ENCODE measurements around the gene HHAT.
"Not testable (repeated sequence)": the region's sequence is repeated elsewhere in the genome, so short reads cannot be mapped to it uniquely, and the experiment has no call there.

HHAT gene

GRCh38 chr1:210655511-210655910, 326.8 kb downstream of the HHAT start:
- no peak for DNase-seq

DNA sequence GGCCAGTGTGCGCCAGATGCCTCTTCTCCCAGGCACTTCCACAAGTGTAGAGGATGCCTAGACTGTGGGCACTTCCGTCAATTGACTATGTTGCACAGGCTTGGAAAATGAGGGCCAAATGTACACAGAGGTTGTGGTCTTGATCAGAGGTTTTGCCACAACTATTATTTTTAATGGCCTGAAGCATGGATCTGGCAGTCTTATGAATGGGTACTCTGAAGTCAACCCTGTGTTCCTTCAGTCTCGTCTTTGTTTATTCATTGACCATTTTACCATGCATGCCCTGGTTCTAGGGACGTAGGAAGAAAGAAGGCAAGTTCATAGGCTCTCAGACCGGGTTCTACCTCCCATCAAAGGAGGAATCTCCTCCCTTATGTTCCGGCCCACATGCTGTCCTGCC, 329.1 kb downstream of the HHAT start:
- DNase-seq = no peak

- not testable (repeated sequence) for DNase-seq
These were observed 332.8 kb downstream of the HHAT start for GRCh38 chr1:210661520-210661919.

DNA sequence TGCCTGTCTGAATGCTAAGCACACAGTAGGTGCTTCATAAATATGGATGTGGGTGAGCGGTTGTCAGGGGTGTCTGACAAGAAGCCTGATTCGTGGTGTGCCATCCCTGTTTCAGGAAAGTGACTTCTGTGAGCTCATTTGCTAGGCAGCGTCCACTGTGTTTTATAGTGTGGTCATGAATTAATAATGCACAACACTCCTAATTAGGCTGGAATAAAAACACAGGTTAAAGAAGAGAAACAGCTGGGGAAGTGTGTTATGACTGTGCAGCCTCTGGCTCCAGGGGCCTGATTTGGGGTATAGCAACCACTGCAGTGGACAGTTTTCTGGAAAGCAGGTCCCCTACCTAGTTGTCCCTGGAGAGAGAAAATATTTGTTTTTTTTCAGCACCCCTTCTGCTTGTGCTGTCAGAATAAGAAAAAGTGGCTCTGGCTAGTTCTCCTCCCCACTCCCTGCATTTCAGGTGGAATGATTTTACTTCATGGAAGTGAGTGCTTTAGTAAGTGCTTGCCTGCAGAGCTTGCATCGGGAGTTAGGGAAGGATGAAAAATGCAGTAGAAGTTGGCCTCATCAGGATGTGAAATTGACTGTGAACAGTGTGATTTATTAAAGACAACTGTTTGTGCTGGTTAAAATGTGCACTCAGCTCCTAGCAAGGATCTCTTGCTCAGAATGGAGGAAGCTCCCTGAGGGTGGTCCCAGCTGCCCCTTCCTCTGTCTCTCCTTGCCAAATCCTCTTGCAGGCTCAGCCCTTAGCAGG, 333.8 kb downstream of the HHAT start:
- DNase-seq = no peak

GRCh38 chr1:210663730-210664573, 335.2 kb downstream of the HHAT start:
- DNase-seq = no peak

DNA sequence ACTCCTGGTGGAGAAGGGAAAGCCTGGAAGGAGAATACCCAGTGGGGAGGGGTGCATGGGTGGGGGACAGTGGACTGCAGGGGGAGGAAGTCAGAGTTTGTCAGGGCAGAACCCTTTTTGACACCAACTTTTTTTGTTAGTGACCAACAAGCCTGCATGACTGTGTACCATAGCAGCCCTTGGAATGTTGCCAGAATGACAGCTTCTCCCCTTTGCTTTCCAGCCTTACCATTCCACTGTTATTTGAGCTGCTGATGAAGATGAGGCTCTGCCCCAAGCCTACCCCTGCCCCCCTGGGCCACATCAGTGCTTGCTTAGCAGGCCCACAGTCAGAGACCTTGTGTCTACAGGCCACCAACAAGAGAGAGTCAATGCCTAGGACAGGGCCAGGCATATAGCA, 341.2 kb downstream of the HHAT start:
- DNase-seq = no peak

DNA sequence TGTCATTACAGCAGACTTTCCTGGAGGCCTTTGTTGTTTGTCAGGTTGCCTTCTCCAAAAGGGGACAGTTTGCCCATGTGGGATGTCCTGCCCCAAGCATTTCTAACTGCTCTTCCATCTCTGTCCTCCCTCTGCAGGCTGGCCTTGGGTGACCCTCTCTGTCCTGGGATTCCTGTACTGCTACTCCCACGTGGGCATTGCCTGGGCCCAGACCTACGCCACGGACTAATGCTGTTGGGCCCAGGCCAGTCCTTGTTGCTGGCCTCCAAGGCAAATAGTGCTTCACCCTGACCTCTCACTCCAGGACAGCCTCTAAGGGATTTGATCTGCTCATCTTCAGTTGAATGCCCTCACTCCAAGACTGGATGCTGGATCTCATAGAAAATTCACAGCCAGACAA, 345.4 kb downstream of the HHAT start:
- no peak for DNase-seq

DNA sequence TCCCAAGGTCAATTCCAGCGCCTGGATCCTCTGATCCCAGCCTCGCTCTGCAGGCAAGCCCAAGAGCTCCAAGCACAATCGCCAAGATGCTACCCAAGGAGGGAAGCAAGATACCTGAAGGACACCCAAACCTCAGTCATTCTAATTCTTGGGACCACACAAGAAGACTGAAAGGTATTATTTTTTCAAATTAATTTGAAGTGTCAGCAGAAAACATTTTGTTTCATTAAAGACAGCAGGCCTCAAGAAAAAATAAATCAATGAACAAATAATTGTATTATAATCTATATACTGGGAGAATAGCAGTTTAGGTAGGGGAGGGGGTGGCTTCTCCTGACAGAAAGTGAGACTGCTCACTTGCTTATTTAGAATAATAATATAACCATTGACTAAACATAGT, 347.8 kb downstream of the HHAT start:
- DNase-seq = no peak

DNA sequence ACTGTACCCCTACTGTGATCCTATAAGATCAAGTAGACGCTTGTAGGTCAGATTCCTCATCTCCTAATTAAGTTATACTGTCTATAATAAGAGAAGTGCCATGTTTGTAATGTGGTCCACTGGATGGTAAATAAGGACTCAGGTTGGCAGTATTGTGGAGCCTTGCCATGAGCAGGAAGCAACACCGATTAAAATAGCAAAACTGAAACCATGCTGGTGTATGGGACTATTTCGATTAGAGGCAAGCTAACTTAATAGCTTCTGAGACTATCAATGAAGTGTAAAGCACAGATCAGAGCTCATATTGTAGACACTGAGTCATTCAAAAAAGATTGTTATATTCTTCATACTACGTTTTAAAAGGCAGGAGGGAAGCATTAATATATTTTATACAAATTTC, 348.8 kb downstream of the HHAT start:
- no peak for DNase-seq

DNA sequence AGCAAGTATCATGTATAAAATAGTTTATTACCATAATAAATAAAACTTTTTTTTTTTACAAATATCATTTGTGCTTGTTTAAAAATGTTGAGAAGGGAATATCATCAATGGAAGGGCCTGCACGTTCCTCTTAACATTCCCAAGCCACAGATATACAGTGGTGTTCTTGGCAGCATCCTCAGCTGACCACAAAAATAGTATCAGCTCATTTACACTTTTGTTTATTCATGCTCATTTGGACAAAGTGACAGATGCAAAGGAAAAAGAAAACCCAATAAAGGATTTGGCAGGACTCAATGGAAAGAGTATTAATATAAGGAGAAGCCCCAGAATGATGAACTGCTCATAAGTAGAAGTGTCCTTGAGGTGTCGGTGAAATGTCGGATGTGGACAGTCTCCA, 349.6 kb downstream of the HHAT start:
- DNase-seq = no peak

DNA sequence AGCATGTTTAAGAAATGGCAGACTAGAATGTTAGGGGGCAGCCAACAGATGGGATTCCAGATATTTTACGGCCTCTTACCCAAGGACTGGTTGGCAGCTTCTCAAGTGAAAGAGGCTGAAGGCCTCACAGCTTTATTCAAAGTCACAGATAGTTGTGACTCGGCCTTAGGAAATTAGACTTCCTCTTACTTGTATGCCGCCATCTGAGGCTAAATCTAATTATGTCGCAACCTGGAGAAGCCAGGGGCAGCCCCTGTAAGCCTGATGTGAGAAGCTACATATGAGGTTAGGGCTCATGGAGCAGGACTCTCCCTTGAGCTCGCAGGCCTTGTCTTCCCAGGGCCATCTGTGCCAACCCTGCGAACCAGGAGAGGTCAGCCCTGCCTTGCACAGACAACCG, 352.5 kb downstream of the HHAT start:
- no peak for DNase-seq

DNA sequence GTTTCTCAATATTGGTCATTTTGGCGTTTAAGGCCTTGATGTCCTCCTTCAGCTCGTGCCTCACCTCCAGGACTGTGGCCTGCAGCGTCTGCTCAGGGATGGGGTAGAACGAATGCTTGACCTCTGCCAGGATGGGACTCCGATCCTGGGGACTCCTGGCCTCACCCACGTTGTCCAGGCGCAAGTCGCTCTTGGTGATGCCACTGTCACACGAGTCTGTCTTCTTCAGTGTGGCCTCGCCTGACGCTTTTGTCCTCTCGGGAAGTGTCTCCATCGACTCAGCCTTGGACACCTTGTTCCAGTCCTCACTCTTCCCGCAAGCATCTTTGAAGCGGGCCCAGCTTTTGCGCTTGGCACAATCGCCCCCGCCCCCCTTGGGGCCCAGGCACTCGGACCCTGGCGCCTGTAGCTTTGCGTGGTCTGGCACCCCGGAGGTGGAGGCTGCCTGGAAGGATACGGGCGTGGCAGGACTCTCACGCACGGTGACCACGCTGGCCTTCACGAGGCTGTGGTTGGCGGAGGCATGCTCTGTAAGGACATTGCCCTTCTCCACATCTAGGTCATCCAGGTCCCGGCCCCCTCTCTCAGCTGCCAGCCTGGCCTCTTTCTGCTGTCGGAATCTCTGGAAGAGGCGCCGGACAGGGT, 354.8 kb downstream of the HHAT start:
- DNase-seq = no peak

DNA sequence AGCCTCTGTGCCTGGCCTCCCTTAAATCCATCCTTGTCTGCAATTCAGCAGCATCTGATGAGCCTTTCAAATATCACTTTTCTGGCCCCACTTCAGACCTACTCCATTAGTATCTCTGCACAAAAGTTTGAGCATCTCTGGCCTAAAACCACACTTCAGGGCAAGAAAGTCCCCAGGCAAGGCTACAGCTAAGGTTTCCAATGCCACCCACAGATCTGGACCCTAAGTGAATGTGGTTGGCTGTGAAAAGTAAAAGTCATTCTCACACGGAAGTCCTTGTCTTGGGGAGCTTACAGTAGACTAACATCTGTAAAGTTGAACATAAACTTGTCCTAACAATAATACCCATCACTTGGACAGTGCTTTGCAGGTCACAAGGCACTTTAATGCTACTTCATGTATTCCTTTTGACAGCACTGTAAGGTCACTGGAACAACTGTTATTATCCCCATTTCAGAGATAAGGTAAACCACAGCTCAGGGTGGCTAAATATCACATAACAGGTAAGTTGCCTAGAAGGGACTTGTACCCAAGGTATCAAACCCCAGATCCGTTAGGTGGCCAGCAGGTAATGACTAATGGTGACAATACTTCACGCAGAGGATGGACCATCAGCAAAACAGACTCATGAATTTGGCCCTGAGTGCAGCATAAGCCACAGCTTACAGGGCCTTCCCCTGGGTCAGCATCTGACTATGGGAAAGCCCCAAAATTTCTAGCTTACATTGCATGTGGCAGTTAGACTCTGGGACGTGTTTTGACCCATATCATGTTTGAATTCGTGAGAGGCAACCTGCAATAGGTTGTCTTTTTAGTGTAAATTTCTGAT, 356.0 kb downstream of the HHAT start:
- DNase-seq = no peak

DNA sequence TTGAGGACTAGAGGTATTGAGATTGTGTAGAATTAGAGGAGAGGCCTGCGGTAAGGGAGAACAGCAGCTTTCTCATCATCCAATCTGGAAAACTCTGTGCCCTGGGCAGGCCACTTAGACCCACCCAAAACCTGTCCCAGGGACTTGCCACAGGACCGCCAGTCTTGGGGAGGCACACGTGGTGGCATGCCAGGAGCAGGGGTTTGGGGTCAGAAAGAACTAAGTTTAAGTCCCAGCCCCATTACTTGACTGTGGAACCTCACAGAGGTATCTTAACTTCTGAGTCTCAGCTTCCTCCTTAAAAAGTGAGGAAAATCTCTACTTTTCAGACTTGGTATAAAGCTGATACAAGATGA, 356.6 kb downstream of the HHAT start:
- DNase-seq = no peak

- DNase-seq = no peak
These were observed 358.1 kb downstream of the HHAT start for GRCh38 chr1:210686841-210687240.

DNA sequence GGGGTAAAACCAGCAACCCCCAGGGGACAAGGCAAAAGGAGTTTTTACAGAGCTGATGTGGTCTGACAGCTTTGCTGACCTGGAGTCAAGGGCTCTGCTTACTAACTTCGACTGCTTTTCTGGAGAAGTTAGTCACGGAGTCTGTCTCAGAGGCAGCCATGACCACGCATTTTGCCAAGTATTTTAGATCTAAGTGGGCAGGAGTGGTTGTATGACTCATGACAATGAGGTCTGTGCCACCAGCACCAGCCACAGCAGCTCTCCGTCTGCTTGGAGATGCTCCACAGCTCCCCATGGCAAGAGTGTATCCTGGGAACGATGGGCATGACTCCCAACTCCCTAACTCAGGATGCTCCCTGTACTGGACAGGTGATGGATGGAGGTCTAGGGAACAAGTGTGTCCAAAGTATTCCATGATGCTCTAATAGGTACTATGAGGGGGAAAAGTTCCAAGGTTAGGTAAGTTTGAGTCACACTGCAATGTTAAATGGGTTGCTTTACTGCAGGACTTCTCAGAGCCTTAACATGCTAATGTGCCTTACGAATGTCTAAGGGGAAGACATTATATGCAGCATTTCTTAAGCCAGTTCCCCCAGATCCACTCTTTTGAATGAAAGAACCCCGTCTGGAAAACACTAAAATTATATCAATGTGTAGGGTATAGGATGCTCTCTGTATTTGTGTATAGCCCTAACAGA, 359.0 kb downstream of the HHAT start:
- DNase-seq = no peak

- DNase-seq = no peak
These were observed 360.0 kb downstream of the HHAT start for GRCh38 chr1:210688512-210689234.

- DNase-seq = no peak
These were observed 361.1 kb downstream of the HHAT start for GRCh38 chr1:210689826-210690225.

- no peak for DNase-seq
These were observed 361.5 kb downstream of the HHAT start for GRCh38 chr1:210690236-210690635.

GRCh38 chr1:210691039-210691610, 362.4 kb downstream of the HHAT start:
- DNase-seq = no peak

- no peak for DNase-seq
These were observed 364.1 kb downstream of the HHAT start for GRCh38 chr1:210692796-210693195.
